Mucosa of stomach (tissue), 1 donor: Measurements from ENCODE around the gene HHIP.

Experiments used
- H3K27me3 ChIP-seq: one replicate; pipeline ENCODE4 v1.7.0; 2013; ENCODE audit warnings: mild to moderate bottlenecking, low read length; ENCODE audit not compliant: control insufficient read depth, insufficient read depth
- H3K36me3 ChIP-seq: one replicate; pipeline ENCODE4 v1.7.0; 2013; ENCODE audit warnings: low read length; ENCODE audit not compliant: control insufficient read depth, insufficient read depth
- H3K4me1 ChIP-seq: one replicate; pipeline ENCODE4 v1.7.0; 2013; ENCODE audit warnings: mild to moderate bottlenecking, low read length; ENCODE audit not compliant: control insufficient read depth, insufficient read depth
- H3K4me3 ChIP-seq: one replicate; pipeline ENCODE4 v1.7.0; 2013; ENCODE audit warnings: low read length
- H3K9ac ChIP-seq: one replicate; pipeline ENCODE4 v1.7.0; 2013; ENCODE audit warnings: mild to moderate bottlenecking, low read length, moderate library complexity
- H3K9me3 ChIP-seq: one replicate; pipeline ENCODE4 v1.7.0; 2013; ENCODE audit warnings: mild to moderate bottlenecking, low read length, moderate library complexity; ENCODE audit not compliant: control insufficient read depth
- donor health status: Pancreatic carcinoma.

The HHIP gene

GRCh38 chr4:144689125-144689524, 43.2 kb downstream of the HHIP start:
- Histone ChIP-seq H3K4me1 (no peaks in the 10 kb centered on the region), H3K9ac (no peak overlapping the region), H3K4me3 (no peak overlapping the region), H3K36me3 (no peaks in the 10 kb centered on the region), H3K9me3 (no peaks in the 10 kb centered on the region), H3K27me3 (no peaks in the 10 kb centered on the region)

- Histone ChIP-seq H3K27me3 (no peaks in the 10 kb centered on the region), H3K36me3 (no peaks in the 10 kb centered on the region), H3K9me3 (no peaks in the 10 kb centered on the region), H3K9ac (no peak overlapping the region), H3K4me3 (no peak overlapping the region), H3K4me1 (no peaks in the 10 kb centered on the region)
Measured at GRCh38 chr4:144695721-144696120, 49.8 kb downstream of the HHIP start.

- H3K9me3 ChIP-seq, result no peaks in the 10 kb centered on the region
- H3K27me3 ChIP-seq, result no peaks in the 10 kb centered on the region
Measured at GRCh38 chr4:144696376-144696775, 50.4 kb downstream of the HHIP start.

GRCh38 chr4:144699565-144699964, 53.6 kb downstream of the HHIP start:
- Histone ChIP-seq H3K27me3 (no peaks in the 10 kb centered on the region), H3K9me3 (no peaks in the 10 kb centered on the region), H3K9ac (no peak overlapping the region), H3K4me1 (no peaks in the 10 kb centered on the region), H3K4me3 (no peak overlapping the region), H3K36me3 (no peaks in the 10 kb centered on the region)

More at GRCh38 chr4:144696376-144696775, 50.4 kb downstream of the HHIP start:
- no peak overlapping the region for H3K4me3 ChIP-seq
- H3K9ac ChIP-seq, result no peak overlapping the region
- no peaks in the 10 kb centered on the region for H3K36me3 ChIP-seq
- H3K4me1 ChIP-seq, result no peaks in the 10 kb centered on the region

- Histone ChIP-seq H3K27me3 (no peaks in the 10 kb centered on the region), H3K9me3 (no peaks in the 10 kb centered on the region), H3K4me3 (no peak overlapping the region), H3K4me1 (no peaks in the 10 kb centered on the region), H3K9ac (no peak overlapping the region), H3K36me3 (no peaks in the 10 kb centered on the region)
Measured at GRCh38 chr4:144701683-144702233, 55.8 kb downstream of the HHIP start.

- H3K4me1 ChIP-seq, result no peaks in the 10 kb centered on the region
- H3K4me3 ChIP-seq, result no peak overlapping the region
- no peak overlapping the region for H3K9ac ChIP-seq
Measured at GRCh38 chr4:144703494-144703893, 57.5 kb downstream of the HHIP start.

GRCh38 chr4:144705601-144706590, 59.9 kb downstream of the HHIP start:
- Histone ChIP-seq H3K4me3 (no peak overlapping the region), H3K4me1 (no peaks in the 10 kb centered on the region)

More at GRCh38 chr4:144703494-144703893, 57.5 kb downstream of the HHIP start:
- H3K27me3 ChIP-seq, result no peaks in the 10 kb centered on the region
- no peaks in the 10 kb centered on the region for H3K36me3 ChIP-seq
- H3K9me3 ChIP-seq, result no peaks in the 10 kb centered on the region

GRCh38 chr4:144709159-144709558, 63.2 kb downstream of the HHIP start:
- no peaks in the 10 kb centered on the region for H3K27me3 ChIP-seq
- H3K9ac ChIP-seq, result no peak overlapping the region
- H3K9me3 ChIP-seq, result no peaks in the 10 kb centered on the region
- H3K36me3 ChIP-seq, result no peaks in the 10 kb centered on the region
- no peak overlapping the region for H3K4me3 ChIP-seq
- H3K4me1 ChIP-seq, result no peaks in the 10 kb centered on the region

More at GRCh38 chr4:144705601-144706590, 59.9 kb downstream of the HHIP start:
- Histone ChIP-seq H3K36me3 (no peaks in the 10 kb centered on the region), H3K9me3 (no peaks in the 10 kb centered on the region), H3K9ac (no peak overlapping the region), H3K27me3 (no peaks in the 10 kb centered on the region)

- no peaks in the 10 kb centered on the region for H3K36me3 ChIP-seq
- H3K27me3 ChIP-seq, result no peaks in the 10 kb centered on the region
- no peak overlapping the region for H3K4me3 ChIP-seq
- H3K4me1 ChIP-seq, result no peaks in the 10 kb centered on the region
- H3K9ac ChIP-seq, result no peak overlapping the region
- H3K9me3 ChIP-seq, result no peaks in the 10 kb centered on the region
Measured at GRCh38 chr4:144709793-144710525, 64.0 kb downstream of the HHIP start.

GRCh38 chr4:144710526-144710912, 64.6 kb downstream of the HHIP start:
- no peak overlapping the region for H3K9ac ChIP-seq
- no peaks in the 10 kb centered on the region for H3K4me1 ChIP-seq
- no peaks in the 10 kb centered on the region for H3K27me3 ChIP-seq
- no peak overlapping the region for H3K4me3 ChIP-seq
- no peaks in the 10 kb centered on the region for H3K36me3 ChIP-seq
- H3K9me3 ChIP-seq, result no peaks in the 10 kb centered on the region

GRCh38 chr4:144711700-144712456, 65.9 kb downstream of the HHIP start:
- H3K36me3 ChIP-seq, result no peaks in the 10 kb centered on the region
- no peak overlapping the region for H3K4me3 ChIP-seq
- H3K9ac ChIP-seq, result no peak overlapping the region
- H3K4me1 ChIP-seq, result no peaks in the 10 kb centered on the region
- no peaks in the 10 kb centered on the region for H3K9me3 ChIP-seq
- no peaks in the 10 kb centered on the region for H3K27me3 ChIP-seq
